ENCODE measurements around the gene BABAM2. TPM values are rescaled to one million over a fixed set of nuclear protein-coding genes. Genes with fewer than 3 reads are reported as not detected.

Gene BABAM2
- total RNA-seq, 2 experiments from 2014 or later, result 19.7 to 33.2 TPM

GRCh38 chr2:28363686-28364280 is 473.3 kb downstream of the BABAM2 start:
- intact Hi-C loops (cut with micrococcal nuclease; ENCODE audit: unreplicated experiment), result no loop called here
- H3K79me2 ChIP-seq (ENCODE audit: insufficient read depth, low read depth, low read length), result no peaks in the 10 kb centered on the region
- POLR2A ChIA-PET, result no interaction called here
- no peak overlapping the region for H3K4me3 ChIP-seq (ENCODE audit: low read depth, low read length, poor library complexity, severe bottlenecking)
- H2AFZ ChIP-seq (ENCODE audit: low read length), result no peak overlapping the region
- CTCF ChIA-PET (ENCODE audit: unreplicated experiment), result no interaction called here
- H3K4me2 ChIP-seq (ENCODE audit: low read length), result no peak overlapping the region
- H3K36me3 ChIP-seq (ENCODE audit: insufficient read depth, low read length), result no peaks in the 10 kb centered on the region
- H3K9me3 ChIP-seq (ENCODE audit: low read length), result no peaks in the 10 kb centered on the region
- H3K27ac ChIP-seq (ENCODE audit: low read depth, low read length, poor library complexity, severe bottlenecking), result no peak overlapping the region
- no peak for TF ChIP-seq CTCF (conservative IDR thresholded peaks at IDR 0.05; ENCODE audit: low read length)
- TF ChIP-seq EZH2phosphoT487 (IDR thresholded peaks at IDR 0.05; ENCODE audit: borderline replicate concordance, low read depth, low read length), result no peak
- H3K9me2 ChIP-seq (ENCODE audit: insufficient read depth, low read length), result no peaks in the 10 kb centered on the region
- H4K20me1 ChIP-seq (ENCODE audit: insufficient read depth, low read length), result no peaks in the 10 kb centered on the region
- no peaks in the 10 kb centered on the region for H3K4me1 ChIP-seq (ENCODE audit: insufficient read depth, low read length, poor library complexity, severe bottlenecking)
- DNase-seq (ENCODE audit: low spot score), result no peak
- BruUV-seq (replicated peaks), result no TSS peak

GRCh38 chr2:28364610-28365009 is 474.1 kb downstream of the BABAM2 start:
- no peak overlapping the region for H3K4me2 ChIP-seq (ENCODE audit: low read length)
- POLR2A ChIA-PET, result no interaction called here

More at GRCh38 chr2:28364610-28365009, 474.1 kb downstream of the BABAM2 start:
- H3K79me2 ChIP-seq (ENCODE audit: insufficient read depth, low read depth, low read length), result no peaks in the 10 kb centered on the region
- CTCF ChIA-PET (ENCODE audit: unreplicated experiment), result no interaction called here
- TF ChIP-seq CTCF (conservative IDR thresholded peaks at IDR 0.05; ENCODE audit: low read length) (no peak), EZH2phosphoT487 (IDR thresholded peaks at IDR 0.05; ENCODE audit: borderline replicate concordance, low read depth, low read length) (no peak)
- H3K9me3 ChIP-seq (ENCODE audit: low read length), result no peaks in the 10 kb centered on the region
- H2AFZ ChIP-seq (ENCODE audit: low read length), result no peak overlapping the region
- no peaks in the 10 kb centered on the region for H3K36me3 ChIP-seq (ENCODE audit: insufficient read depth, low read length)
- no peaks in the 10 kb centered on the region for H3K4me1 ChIP-seq (ENCODE audit: insufficient read depth, low read length, poor library complexity, severe bottlenecking)
- H4K20me1 ChIP-seq (ENCODE audit: insufficient read depth, low read length), result no peaks in the 10 kb centered on the region
- no peak overlapping the region for H3K4me3 ChIP-seq (ENCODE audit: low read depth, low read length, poor library complexity, severe bottlenecking)
- BruUV-seq (replicated peaks), result no TSS peak
- intact Hi-C loops (cut with micrococcal nuclease; ENCODE audit: unreplicated experiment), result no loop called here
- no peaks in the 10 kb centered on the region for H3K9me2 ChIP-seq (ENCODE audit: insufficient read depth, low read length)
- no peak for DNase-seq (ENCODE audit: low spot score)
- H3K27ac ChIP-seq (ENCODE audit: low read depth, low read length, poor library complexity, severe bottlenecking), result no peak overlapping the region
